ENCODE data around the gene PLEKHA6.

The PLEKHA6 gene

DNA sequence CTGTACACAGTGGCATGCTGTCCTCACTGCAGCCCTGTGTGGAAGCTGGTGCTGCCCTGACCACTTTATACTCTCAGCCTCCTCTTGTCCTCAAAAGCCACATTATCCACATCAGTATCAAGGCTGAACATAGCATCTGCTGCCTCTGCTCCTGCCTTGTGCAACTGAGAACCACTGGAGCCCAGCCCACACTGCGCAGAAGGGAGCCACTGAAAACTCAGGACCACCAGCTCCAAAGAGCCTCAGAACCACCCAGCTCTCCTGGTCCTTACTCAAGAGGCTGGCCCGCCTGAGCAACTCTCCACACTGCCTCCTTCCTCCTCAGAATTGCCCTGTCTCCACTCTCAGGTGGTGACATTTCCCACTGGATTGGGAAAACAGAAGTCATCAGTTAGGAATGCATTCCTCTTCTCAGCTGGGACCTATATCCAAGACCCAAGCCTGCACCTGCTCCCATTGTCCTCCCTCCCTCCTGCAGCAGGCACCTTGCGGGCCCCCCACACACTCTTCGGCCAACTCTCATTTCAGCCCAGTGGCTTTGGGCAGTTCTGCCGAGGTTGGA, 156.4 kb downstream of the PLEKHA6 start:
- no peak for DNase-seq

DNA sequence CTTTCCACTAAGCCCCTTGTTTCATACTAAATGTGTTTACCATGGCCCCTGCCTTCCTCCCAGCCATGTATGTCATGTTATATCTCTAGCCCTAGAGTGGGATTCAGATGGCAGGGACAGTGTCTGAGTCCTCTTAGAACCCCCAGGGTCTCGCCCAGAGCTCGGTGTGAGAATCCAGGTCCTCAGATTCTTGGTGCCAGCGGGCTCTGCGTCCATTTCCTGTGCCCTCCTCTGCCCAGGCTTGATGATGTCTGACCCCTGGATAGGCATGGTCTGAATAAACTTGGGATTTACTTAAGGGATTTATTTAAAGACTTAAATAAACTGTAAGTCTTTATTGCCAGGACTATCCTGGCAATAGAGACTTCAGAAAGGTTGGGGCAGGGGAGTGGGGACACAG, 157.2 kb downstream of the PLEKHA6 start:
- no peak for DNase-seq

DNA sequence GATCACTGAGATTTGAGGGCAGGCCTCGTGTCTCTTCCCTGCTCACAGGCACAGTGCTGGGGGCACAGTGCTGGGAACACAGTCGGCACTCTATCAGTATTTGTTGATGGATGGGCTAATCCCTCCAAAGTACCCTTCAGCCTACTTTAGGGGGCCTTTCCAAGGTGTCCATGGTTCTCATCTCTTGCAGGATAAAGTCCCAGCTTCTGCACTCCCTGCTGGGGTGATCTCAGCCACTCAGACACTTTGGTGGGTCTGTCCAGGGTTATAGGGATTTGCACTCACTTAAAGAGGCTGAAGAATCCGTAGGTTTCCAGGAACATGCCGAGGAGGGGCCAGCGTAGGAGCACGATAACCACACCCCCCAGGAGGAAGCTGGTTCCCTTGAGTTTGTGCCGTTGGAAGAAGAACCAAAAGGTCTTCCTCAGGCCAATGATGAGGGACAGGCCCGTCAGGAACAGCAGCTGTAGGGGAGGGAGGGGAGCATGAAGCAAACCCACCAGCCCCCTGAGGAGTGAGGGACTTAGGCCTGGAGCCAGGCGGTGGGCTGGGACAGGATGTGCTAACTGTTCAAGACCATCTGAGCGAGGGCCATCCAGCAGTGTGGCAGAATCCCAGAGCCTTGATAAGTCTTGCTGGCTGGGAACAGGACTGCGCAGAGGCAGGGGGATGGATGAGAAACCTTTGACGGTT, 158.2 kb downstream of the PLEKHA6 start:
- no peak for DNase-seq

DNA sequence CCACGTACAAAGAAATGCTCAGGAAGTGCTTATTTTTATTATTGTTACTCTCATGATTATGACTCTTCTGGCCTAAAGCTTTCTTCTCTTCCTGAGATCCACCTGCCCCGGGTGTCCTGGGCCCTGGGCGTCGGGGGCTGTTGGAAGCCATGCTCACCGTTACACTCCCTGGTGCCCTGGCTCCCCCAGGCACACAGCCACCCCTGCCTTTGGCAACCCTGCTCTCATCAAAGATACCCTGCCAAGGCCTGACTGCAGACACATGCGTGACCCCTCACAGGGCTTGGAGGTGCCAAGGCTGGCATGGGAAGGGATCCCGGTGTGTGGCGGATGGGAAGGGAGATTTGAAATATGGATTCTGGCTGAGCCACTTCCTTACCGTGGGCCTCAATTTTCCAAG, 160.2 kb downstream of the PLEKHA6 start:
- no peak for DNase-seq

DNA sequence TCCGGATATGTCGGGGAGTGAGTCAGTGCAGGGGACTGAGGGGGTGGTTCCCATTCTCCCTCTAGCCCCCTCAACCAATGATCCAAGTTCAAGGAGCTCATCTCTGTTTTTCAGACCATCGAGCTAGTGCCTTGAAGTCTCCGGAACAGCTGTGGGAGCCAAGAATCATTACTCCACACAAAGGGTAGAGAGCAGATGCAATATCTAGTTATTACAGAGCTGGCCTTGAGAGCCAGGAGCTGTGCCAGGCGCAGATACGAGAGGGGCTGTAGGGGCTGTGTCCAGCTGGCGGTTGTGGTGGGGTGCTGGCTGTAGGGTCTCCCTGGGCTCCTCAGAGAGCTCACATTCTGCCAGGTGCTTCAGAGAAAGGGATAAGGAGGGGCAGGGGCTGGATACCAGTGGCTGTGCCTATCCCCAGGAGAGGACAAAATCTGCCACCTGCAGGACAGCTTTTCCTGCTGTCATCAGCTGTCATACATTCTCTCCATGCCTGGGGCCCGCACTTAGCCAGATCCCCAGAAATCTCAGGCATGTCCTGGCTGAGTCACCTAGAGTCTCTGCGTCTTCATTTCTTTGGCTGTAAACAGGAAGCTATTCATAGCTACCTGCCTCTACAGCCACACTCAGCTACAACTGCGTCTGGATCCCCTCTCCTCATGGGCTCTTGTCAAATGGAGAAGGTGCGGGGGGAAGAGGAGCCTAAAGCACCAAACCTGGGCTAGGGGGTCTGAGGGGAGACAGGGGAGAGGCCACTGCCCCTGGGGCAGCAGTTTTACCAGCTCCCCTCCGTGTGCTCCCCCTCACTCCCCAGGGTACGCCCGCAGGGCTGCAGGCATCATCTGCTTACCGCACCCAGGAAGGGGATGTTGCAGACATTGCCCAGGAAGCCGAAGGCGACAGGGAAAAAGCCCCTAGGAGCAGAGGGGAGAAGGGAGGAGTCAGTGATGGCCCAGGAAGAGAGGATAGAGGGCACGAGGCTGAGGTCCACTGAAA, 161.1 kb downstream of the PLEKHA6 start:
- peak; percentile 38 for DNase-seq

- no peak for DNase-seq
Observed at GRCh38 chr1:204197068-204197467, 162.7 kb downstream of the PLEKHA6 start.

GRCh38 chr1:204196068-204196795, 163.5 kb downstream of the PLEKHA6 start, which contains the start of gene KISS1:
Gene KISS1, minus strand, starts transcription at chr1:204196491. Its CDS starts 3,615 bp downstream, at chr1:204192876.
- DNase-seq = no peak

DNA sequence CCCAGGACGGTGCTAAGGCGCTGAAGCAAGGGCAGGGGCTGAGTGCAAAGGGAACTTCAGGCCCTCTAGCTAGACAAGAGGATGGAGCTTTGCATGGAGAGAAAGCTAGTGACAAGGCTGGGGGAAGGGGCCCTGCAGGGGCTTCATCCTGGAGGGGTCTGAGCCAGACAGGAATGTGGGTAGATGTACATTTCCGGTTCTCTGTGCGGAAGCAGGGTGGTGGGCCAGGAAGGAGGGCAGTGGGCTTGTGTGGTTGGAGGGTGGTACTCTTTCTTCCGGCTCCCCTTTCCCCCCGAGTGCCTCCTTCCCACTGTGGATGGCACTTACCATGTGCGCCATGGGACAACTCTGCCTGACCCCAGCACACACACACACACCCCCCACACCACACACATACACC, 165.0 kb downstream of the PLEKHA6 start:
- no peak for DNase-seq

DNA sequence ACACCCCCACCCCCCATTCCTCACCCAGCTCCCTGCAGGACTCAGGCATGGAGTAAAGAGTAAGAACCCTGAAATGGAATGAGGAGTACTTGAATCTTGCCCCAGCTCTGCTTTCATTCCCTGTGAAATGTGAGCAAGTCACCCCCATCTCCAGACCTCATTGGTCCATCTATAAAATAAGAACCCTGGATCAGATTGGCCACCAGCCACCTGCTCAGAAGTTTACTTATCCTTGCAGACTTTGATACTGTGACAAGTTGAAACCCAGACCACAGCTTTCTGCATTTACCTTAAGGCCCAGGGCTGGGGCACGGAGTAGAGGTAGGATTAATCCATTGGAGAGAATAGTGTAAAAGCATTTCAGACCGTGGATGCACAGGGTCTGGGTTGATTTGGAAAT, 165.6 kb downstream of the PLEKHA6 start:
- DNase-seq = no peak

- DNase-seq = no peak
Observed at GRCh38 chr1:204192589-204193352, 167.0 kb downstream of the PLEKHA6 start.

DNA sequence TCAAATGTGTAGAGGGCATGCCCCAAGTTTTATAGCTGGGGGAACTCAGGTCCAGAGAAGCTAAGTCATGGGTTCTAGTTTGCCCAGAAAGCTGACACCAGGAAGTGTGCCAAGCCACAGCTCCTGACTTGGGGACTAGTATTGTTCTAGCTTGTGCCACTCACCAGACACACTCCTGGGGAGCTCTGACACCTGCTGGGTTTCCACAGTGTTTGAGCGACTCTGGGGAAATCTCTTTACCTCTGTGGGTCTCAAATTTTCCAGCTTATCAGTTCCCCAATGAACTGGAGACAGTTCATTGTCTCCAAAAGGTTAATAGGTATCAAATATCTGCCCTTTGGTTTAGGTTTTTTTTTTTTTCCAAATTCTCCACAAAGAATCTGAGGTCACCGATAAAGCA, 167.7 kb downstream of the PLEKHA6 start:
- no peak for DNase-seq

DNA sequence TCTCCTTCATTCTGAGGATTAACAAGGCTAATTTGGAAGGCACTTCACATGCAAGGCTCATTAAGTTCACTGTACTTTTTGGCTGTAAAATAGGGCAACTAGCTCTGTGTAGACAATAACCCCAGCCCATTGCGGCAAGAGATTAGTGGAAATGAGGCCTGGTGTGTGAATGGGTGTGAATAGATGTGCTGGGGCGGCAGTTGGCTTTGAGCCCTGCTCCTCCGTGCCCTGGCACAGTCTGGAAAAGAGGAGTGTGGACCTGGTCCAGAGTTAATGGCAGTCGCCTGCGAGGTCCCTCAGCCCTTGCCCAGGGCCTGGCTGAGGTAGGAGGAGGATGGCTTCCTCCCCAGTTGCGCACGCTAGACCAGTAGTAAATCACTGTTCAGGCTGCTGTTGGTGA, 168.3 kb downstream of the PLEKHA6 start:
- no peak for DNase-seq

GRCh38 chr1:204190212-204191211, 169.2 kb downstream of the PLEKHA6 start:
- DNase-seq = peak; percentile 86

GRCh38 chr1:204188959-204189639, 170.6 kb downstream of the PLEKHA6 start:
- no peak for DNase-seq

DNA sequence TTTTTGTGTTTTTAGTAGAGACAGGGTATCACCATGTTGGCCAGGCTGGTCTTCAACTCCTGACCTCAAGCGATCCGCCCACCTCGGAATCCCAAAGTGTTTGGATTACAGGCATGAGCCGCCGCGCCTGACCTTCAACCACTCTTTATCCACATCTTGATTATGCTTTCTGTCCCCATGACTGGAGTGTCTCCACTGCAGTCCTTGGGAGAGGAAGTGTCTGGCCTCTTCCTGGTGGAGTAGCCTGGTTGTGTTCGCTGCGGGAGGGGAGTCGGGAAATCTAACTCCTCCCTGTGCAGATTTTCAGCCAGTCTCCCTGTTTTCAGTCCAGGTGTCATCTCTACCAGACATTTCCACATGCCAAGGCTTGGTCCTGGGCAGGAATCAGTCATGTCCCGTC, 173.1 kb downstream of the PLEKHA6 start:
- no peak for DNase-seq

GRCh38 chr1:204181116-204181515, 178.6 kb downstream of the PLEKHA6 start:
- no peak for DNase-seq

- peak; percentile 9 for DNase-seq
Observed at GRCh38 chr1:204180133-204180532, 179.6 kb downstream of the PLEKHA6 start.

GRCh38 chr1:204178487-204179281, 181.0 kb downstream of the PLEKHA6 start:
- DNase-seq = no peak

GRCh38 chr1:204177133-204177532, 182.6 kb downstream of the PLEKHA6 start:
- no peak for DNase-seq

Measured in NCI-H2171 (cell line).